H1 (cell line): Measurements from ENCODE around the gene LGR4. TPM values are rescaled to one million over a fixed set of nuclear protein-coding genes. Genes with fewer than 3 reads are reported as not detected.

Source experiments
- CTCF ChIA-PET: fragments of 300-600 bp; sonication (Branson Sonifier 250); formaldehyde crosslinking; loops from one replicate; lab custom pipeline; 2021; ENCODE audit not compliant: partially characterized antibody; lab: Charles Lee
- POLR2A ChIA-PET: fragments of 300-600 bp; sonication (Branson Sonifier 250); formaldehyde crosslinking; loops from one replicate; lab custom pipeline; 2021; ENCODE audit warnings: inconsistent platforms; ENCODE audit not compliant: partially characterized antibody; lab: Charles Lee
- DNase-seq, 2 experiments: peaks; one replicate each; pipeline versions ENCODE4 v3.0.0 to v3.0.0-alpha.2; 2010 to 2022; ENCODE audit warnings: low spot score in 2 of 2, low read depth in 1 of 2, mixed read lengths in 1 of 2
- FAIRE-seq: peaks from 2 replicates; lab custom pipeline; 2011; peaks lifted over from hg19 to GRCh38; lab: Jason Lieb, UNC
- H2AFZ ChIP-seq: 2 replicates; pipeline ENCODE4 v1.8.1; 2012; ENCODE audit warnings: low read length, inconsistent platforms
- H2AK5ac ChIP-seq: 2 replicates; pipeline ENCODE4 v1.6.1; 2013; ENCODE audit warnings: low read depth, low read length
- H2BK120ac ChIP-seq: replicated peaks from 2 replicates; pipeline ENCODE3; 2013; ENCODE audit warnings: low read depth, low read length, inconsistent platforms
- H2BK12ac ChIP-seq: 2 replicates; pipeline ENCODE4 v1.6.1; 2013; ENCODE audit warnings: low read depth, low read length
- H2BK15ac ChIP-seq: 2 replicates; pipeline ENCODE4 v1.6.1; 2013; ENCODE audit warnings: low read length
- H2BK20ac ChIP-seq: 2 replicates; pipeline ENCODE4 v1.6.1; 2013; ENCODE audit warnings: low read length
- H2BK5ac ChIP-seq: 2 replicates; pipeline ENCODE4 v1.6.1; 2013; ENCODE audit warnings: low read depth, low read length
- H3K14ac ChIP-seq: 2 replicates; pipeline ENCODE4 v1.6.1; 2013; ENCODE audit warnings: inconsistent platforms; ENCODE audit not compliant: insufficient read length
- H3K18ac ChIP-seq: 2 replicates; pipeline ENCODE4 v1.6.1; 2013; ENCODE audit warnings: low read length; ENCODE audit errors: extremely low read depth
- H3K23ac ChIP-seq: 2 replicates; pipeline ENCODE4 v1.6.1; 2013; ENCODE audit warnings: inconsistent platforms; ENCODE audit not compliant: insufficient read length
- H3K23me2 ChIP-seq: 2 replicates; pipeline ENCODE4 v1.6.1; 2013; ENCODE audit warnings: low read depth, low read length
- H3K27ac ChIP-seq: 2 replicates; pipeline ENCODE4 v1.6.1; 2011; ENCODE audit warnings: low read depth, low read length, inconsistent platforms
- H3K27me3 ChIP-seq, 4 experiments: replicated peaks in 1 of 4; 1 replicate in 1 of 4; 2 replicates in 3 of 4; pipeline versions ENCODE4 v1.6.1 to v1.8.1; 2011 to 2013; ENCODE audit warnings: low read length in 3 of 4, mild to moderate bottlenecking in 3 of 4, inconsistent platforms in 2 of 4, mixed read lengths in 2 of 4, moderate library complexity in 1 of 4; ENCODE audit not compliant: control insufficient read depth in 3 of 4, insufficient read depth in 3 of 4; ENCODE audit errors: extremely low read depth in 1 of 4
- H3K36me3 ChIP-seq, 4 experiments: 2 replicates each; pipeline versions ENCODE4 v1.6.1 to v1.8.1; 2011 to 2013; ENCODE audit warnings: mild to moderate bottlenecking in 4 of 4, low read length in 3 of 4, moderate library complexity in 2 of 4, control low read depth in 1 of 4, inconsistent platforms in 1 of 4; ENCODE audit not compliant: insufficient read depth in 4 of 4, control insufficient read depth in 2 of 4
- H3K4ac ChIP-seq: replicated peaks from 2 replicates; pipeline ENCODE3; 2013; ENCODE audit warnings: low read length, low read depth, mixed read lengths, inconsistent platforms; ENCODE audit not compliant: insufficient read length
- H3K4me1 ChIP-seq, 4 experiments: replicated peaks in 1 of 4; 1 replicate in 1 of 4; 2 replicates in 3 of 4; pipeline versions ENCODE4 v1.6.1 to v1.8.1; 2011 to 2013; ENCODE audit warnings: low read length in 3 of 4, inconsistent platforms in 2 of 4, mixed read lengths in 1 of 4; ENCODE audit not compliant: insufficient read depth in 4 of 4, control insufficient read depth in 3 of 4
- H3K4me2 ChIP-seq, 2 experiments: 2 replicates each; pipeline versions ENCODE4 v1.6.1 to v1.8.1; 2011 to 2013; ENCODE audit warnings: low read depth in 2 of 2, low read length in 2 of 2, control low read depth in 1 of 2, inconsistent platforms in 1 of 2, mild to moderate bottlenecking in 1 of 2; ENCODE audit not compliant: insufficient read depth in 1 of 2
- H3K4me3 ChIP-seq, 4 experiments: fragments of 200-600, 300-600 bp in 1 of 4; sonication (generic), shearing (Covaris generic), sonication (Bioruptor Twin) in 1 of 4; 2 replicates each; pipeline versions ENCODE4 v1.5.1 to v1.8.1; 2011 to 2016; ENCODE audit warnings: low read length in 4 of 4, low read depth in 3 of 4, control low read depth in 2 of 4, inconsistent platforms in 2 of 4, mild to moderate bottlenecking in 2 of 4, mixed read lengths in 1 of 4, moderate library complexity in 1 of 4; ENCODE audit not compliant: insufficient read depth in 2 of 4; ENCODE audit errors: extremely low read depth in 1 of 4
- H3K56ac ChIP-seq: replicated peaks from 2 replicates; pipeline ENCODE3; 2013; ENCODE audit warnings: low read depth, mild to moderate bottlenecking, mixed read lengths, low read length, inconsistent platforms; ENCODE audit not compliant: insufficient read length
- H3K79me1 ChIP-seq: 2 replicates; pipeline ENCODE4 v1.6.1; 2013; ENCODE audit warnings: low read depth, low read length, control low read depth
- H3K79me2 ChIP-seq, 2 experiments: 2 replicates each; pipeline versions ENCODE4 v1.6.1 to v1.8.1; 2012 to 2013; ENCODE audit warnings: low read length in 2 of 2, mild to moderate bottlenecking in 2 of 2, inconsistent platforms in 1 of 2; ENCODE audit not compliant: insufficient read depth in 2 of 2, control insufficient read depth in 1 of 2
- H3K9ac ChIP-seq, 4 experiments: replicated peaks in 1 of 4; 1 replicate in 1 of 4; 2 replicates in 3 of 4; pipeline versions ENCODE4 v1.6.1 to v1.8.1; 2011 to 2013; ENCODE audit warnings: low read depth in 3 of 4, low read length in 3 of 4, control low read depth in 2 of 4, mild to moderate bottlenecking in 2 of 4, moderate library complexity in 2 of 4, inconsistent platforms in 1 of 4; ENCODE audit errors: extremely low read depth in 1 of 4
- H3K9me3 ChIP-seq, 2 experiments: 2 replicates each; pipeline versions ENCODE4 v1.6.1 to v1.8.1; 2012 to 2013; ENCODE audit warnings: mild to moderate bottlenecking in 2 of 2, moderate library complexity in 2 of 2, control low read depth in 1 of 2, inconsistent platforms in 1 of 2, low read depth in 1 of 2, low read length in 1 of 2, mixed read lengths in 1 of 2; ENCODE audit not compliant: insufficient read depth in 2 of 2
- H4K20me1 ChIP-seq, 2 experiments: replicated peaks in 1 of 2; 2 replicates each; pipeline versions ENCODE3 to v1.8.1; 2011 to 2013; ENCODE audit warnings: inconsistent platforms in 2 of 2, low read length in 2 of 2, mild to moderate bottlenecking in 1 of 2; ENCODE audit not compliant: insufficient read depth in 2 of 2, control insufficient read depth in 1 of 2
- H4K5ac ChIP-seq: 2 replicates; pipeline ENCODE4 v1.6.1; 2013; ENCODE audit warnings: low read length, low read depth, mixed read lengths, inconsistent platforms; ENCODE audit not compliant: insufficient read length
- H4K8ac ChIP-seq: 2 replicates; pipeline ENCODE4 v1.8.0; 2013; ENCODE audit warnings: mild to moderate bottlenecking, moderate library complexity, low read length, inconsistent platforms; ENCODE audit not compliant: insufficient read depth; ENCODE audit errors: extremely low read depth
- H4K91ac ChIP-seq: replicated peaks from 2 replicates; pipeline ENCODE3; 2013; ENCODE audit warnings: low read length, mixed read lengths, inconsistent platforms; ENCODE audit not compliant: insufficient read length
- ASH2L ChIP-seq: fragments of 200-600, 300-600 bp; sonication (generic); IDR thresholded peaks from one replicate; pipeline ENCODE4 v1.7.1; 2017; ENCODE audit warnings: low read length
- CBX5 ChIP-seq: fragments of 300-800, 300-1000 bp; sonication (generic); IDR thresholded peaks from 2 replicates; pipeline ENCODE4 v1.7.1; 2016; ENCODE audit warnings: antibody characterized with exemption, low read length, low read depth
- GTF2F1 ChIP-seq: IDR thresholded peaks from 2 replicates; pipeline ENCODE4 v1.6.1; 2012; ENCODE audit warnings: low read depth, low read length, improper control_type of control experiment, borderline replicate concordance
- HDAC2 ChIP-seq, 2 experiments: fragments of 300-600 bp in 1 of 2; sonication (generic) in 1 of 2; IDR thresholded peaks; 2 replicates each; pipeline ENCODE4 v1.6.1; 2011 to 2012; ENCODE audit warnings: low read depth in 2 of 2, low read length in 2 of 2, mild to moderate bottlenecking in 2 of 2, moderate library complexity in 2 of 2, borderline replicate concordance in 1 of 2, inconsistent platforms in 1 of 2
- KDM1A ChIP-seq: fragments of 200-600, 300-600 bp; sonication (generic); IDR thresholded peaks from 2 replicates; pipeline ENCODE4 v1.7.1; 2016; ENCODE audit warnings: mild to moderate bottlenecking, low read length, borderline replicate concordance
- KDM4A ChIP-seq: IDR thresholded peaks from one replicate; pipeline ENCODE4 v1.7.1; 2012; ENCODE audit warnings: low read depth, mild to moderate bottlenecking, moderate library complexity, low read length, inconsistent platforms; ENCODE audit not compliant: severe bottlenecking
- POLR2AphosphoS5 ChIP-seq: IDR thresholded peaks from 2 replicates; pipeline ENCODE4 v1.6.1; 2011; ENCODE audit warnings: low read depth, low read length
- RBBP5 ChIP-seq: IDR thresholded peaks from 2 replicates; pipeline ENCODE4 v1.7.1; 2012; ENCODE audit warnings: low read depth, mild to moderate bottlenecking, inconsistent platforms, low read length, moderate library complexity, borderline replicate concordance
- SP4 ChIP-seq: IDR thresholded peaks from 2 replicates; pipeline ENCODE4 v1.6.1; 2012; ENCODE audit warnings: low read length, inconsistent platforms
- TBP ChIP-seq: IDR thresholded peaks from 2 replicates; pipeline ENCODE4 v1.6.1; 2011; ENCODE audit warnings: low read depth, low read length, improper control_type of control experiment
- TCF12 ChIP-seq: IDR thresholded peaks from 2 replicates; pipeline ENCODE4 v1.6.1; 2011; ENCODE audit warnings: low read depth, mild to moderate bottlenecking, low read length
- USF2 ChIP-seq: IDR thresholded peaks from 2 replicates; pipeline ENCODE4 v1.6.1; 2011; ENCODE audit warnings: low read length, improper control_type of control experiment
- WGBS, 2 experiments: shearing (Covaris generic) in 1 of 2; methylation state at CpG; one replicate each; pipeline versions ENCODE4 v1.1.6 to v1.1.7; 2013 to 2015; ENCODE audit warnings: low lambda C conversion rate in 2 of 2, mixed read lengths in 2 of 2, inconsistent platforms in 1 of 2, low coverage in 1 of 2, missing lambda C conversion rate in 1 of 2; ENCODE audit not compliant: insufficient replicate concordance in 2 of 2, insufficient coverage in 1 of 2, insufficient read length in 1 of 2; ENCODE audit errors: extremely low coverage in 1 of 2, missing lambda C conversion rate in 1 of 2; 5-methylcytosine and 5-hydroxymethylcytosine counted together
- polyA plus RNA-seq, 7 experiments: library from polyadenylated mRNA; depleted of rRNA in 3 of 7; stranded (reverse) in 5 of 7; unstranded in 2 of 7; fragments of >200 nt in 5 of 7; fragments of 200-250 nt in 2 of 7; gene quantifications; 1 replicate in 5 of 7; 2 replicates in 1 of 7; 4 replicates in 1 of 7; pipeline versions ENCODE4 v1.2.1 to v1.2.3, GENCODE V29; 2011 to 2013; ENCODE audit warnings: missing spikeins in 2 of 7, mixed read lengths in 2 of 7
- total RNA-seq: library from RNA; stranded (reverse); fragmentation: NEBNext Ultra II Directional; extraction: Animal tissue kit (Norgen Biotek cat#: 25700); gene quantifications from 2 replicates; pipeline ENCODE4 v1.2.1, GENCODE V29; 2021

Gene LGR4
- total and polyA plus RNA-seq, 2 of the 8 experiments (the other 6 are each of a cell fraction or from before 2014, with no cell fraction given), result 26.6 to 61.7 TPM

- Histone ChIP-seq H3K79me2 (peaks cover 3 to 45% of the 10 kb centered on the region in 2 experiments; a peak in 3 of 4 replicates), H3K4me3 (no peak overlapping the region), H4K20me1 (peaks cover 4 to 13% of the 10 kb centered on the region in 2 experiments), H2BK12ac (no peak overlapping the region), H4K8ac (no peak overlapping the region), H3K4ac (no peak overlapping the region), H3K27ac (no peak overlapping the region), H3K9me3 (no peaks in the 10 kb centered on the region), H2BK5ac (no peak overlapping the region), H3K23ac (no peak overlapping the region), H4K91ac (no peak overlapping the region), H3K56ac (no peak overlapping the region), H2BK15ac (no peak overlapping the region), H2AK5ac (no peak overlapping the region), H3K14ac (no peak overlapping the region), H3K4me1 (peaks cover 0 to 4% (median 0%) of the 10 kb centered on the region in 4 experiments; a peak in 1 of 7 replicates), H2AFZ (no peak overlapping the region), H3K79me1 (peaks cover 4% of the 10 kb centered on the region; the same call in 1 of the 2 replicates), H3K4me2 (no peak overlapping the region), H3K27me3 (no peaks in the 10 kb centered on the region), H3K23me2 (no peaks in the 10 kb centered on the region), H3K9ac (no peak overlapping the region; a peak in 1 of 7 replicates), H3K36me3 (peaks cover 0 to 19% (median 5%) of the 10 kb centered on the region in 4 experiments; a peak in 5 of 8 replicates), H3K18ac (no peak overlapping the region), H2BK120ac (no peak overlapping the region), H4K5ac (no peak overlapping the region), H2BK20ac (no peak overlapping the region)
- ChIA-PET CTCF (interaction anchor here (0.7 to 2.3 kb wide), 4 partner anchors 12 to 84 kb away, joined by 3 to 7 read pairs (median 4); no protein-coding TSS in a partner anchor), POLR2A (interaction anchor here (1.1 kb wide), 2 partner anchors 42 to 69 kb away, joined by 3 read pairs; no protein-coding TSS in a partner anchor)
- no peak for FAIRE-seq
- no peak for DNase-seq
- 89% methylated on average over 5 of the region's 5 CpGs; no CpG with 5 or more reads in 1 of the 2 experiments for WGBS, 2 experiments
- TF ChIP-seq POLR2AphosphoS5 (no peak), SP4 (no peak), GTF2F1 (no peak), HDAC2 (IDR thresholded peaks at IDR 0.05; ENCODE audit: borderline replicate concordance in 1 of 2, low read depth in 2 of 2, low read length in 2 of 2) (no peak), RBBP5 (no peak), ASH2L (no peak), KDM4A (no peak), TBP (no peak), KDM1A (no peak), CBX5 (no peak), USF2 (no peak), TCF12 (no peak)
Measured at GRCh38 chr11:27401833-27402316, 70.7 kb downstream of the LGR4 start.
